HepG2 (cell line): ENCODE data around the gene SEPHS2. TPM values are rescaled to one million over a fixed set of nuclear protein-coding genes. Genes with fewer than 3 reads are reported as not detected.

ENCODE experiments used
- ATAC-seq: fragments of 200-7000 bp; cut with Tn5 transposase; 3 replicates; pipeline ENCODE4 v1.9.1; 2020; ENCODE audit warnings: mild to moderate bottlenecking, moderate library complexity
- BruUV-seq: library from RNA; stranded (reverse); fragments of 400-500 nt; replicated peaks from 2 replicates; lab custom pipeline; 2021; lab: Mats Ljungman, UMichigan
- CTCF ChIA-PET: fragments of 300-600 bp; formaldehyde crosslinking; extraction: SDS; loops from one replicate; lab custom pipeline; 2021; ENCODE audit warnings: low total read pairs, inconsistent platforms, low intra/inter-chr PET ratio; lab: Yijun Ruan, JAX
- POLR2A ChIA-PET: fragments of 350-600 bp; sonication (Branson Sonifier 250); formaldehyde crosslinking; loops from one replicate; lab custom pipeline; 2020; ENCODE audit warnings: antibody characterized with exemption, inconsistent platforms; lab: Yijun Ruan, JAX
- DNase-seq: peaks from one replicate; pipeline ENCODE4 v3.0.0-alpha.2; 2015; ENCODE audit warnings: low spot score
- FAIRE-seq: peaks from 3 replicates; lab custom pipeline; 2011; peaks lifted over from hg19 to GRCh38; lab: Jason Lieb, UNC
- H2AFZ ChIP-seq: one replicate; pipeline ENCODE4 v1.6.1; 2011; ENCODE audit warnings: low read length, inconsistent platforms
- H3K27ac ChIP-seq: fragments of 300-600 bp; 3 replicates; pipeline ENCODE4 v1.8.0; 2011; ENCODE audit warnings: mixed run types, mild to moderate bottlenecking, mixed read lengths, low read length, inconsistent platforms; ENCODE audit not compliant: insufficient read depth; ENCODE audit errors: extremely low read length
- H3K27me3 ChIP-seq, 2 experiments: fragments of 200-600 bp in 1 of 2; 2 replicates in 1 of 2; 3 replicates in 1 of 2; pipeline versions ENCODE4 v1.6.0 to v1.8.0; 2011; ENCODE audit warnings: low read length in 2 of 2, mild to moderate bottlenecking in 2 of 2, moderate library complexity in 2 of 2, inconsistent platforms in 1 of 2; ENCODE audit not compliant: insufficient read depth in 2 of 2, control insufficient read depth in 1 of 2
- H3K36me3 ChIP-seq, 2 experiments: fragments of 200-600 bp in 1 of 2; replicated peaks in 1 of 2; 2 replicates in 1 of 2; 3 replicates in 1 of 2; pipeline versions ENCODE4 v1.5.1 to v1.8.0; 2011; ENCODE audit warnings: low read length in 2 of 2, inconsistent platforms in 1 of 2; ENCODE audit not compliant: insufficient read depth in 2 of 2, control insufficient read depth in 1 of 2
- H3K4me1 ChIP-seq: 2 replicates; pipeline ENCODE4 v1.5.1; 2012; ENCODE audit warnings: low read length, inconsistent platforms; ENCODE audit not compliant: insufficient read depth
- H3K4me2 ChIP-seq: 2 replicates; pipeline ENCODE4 v1.6.0; 2011; ENCODE audit warnings: low read depth, low read length, inconsistent platforms
- H3K4me3 ChIP-seq, 3 experiments: fragments of 200-600 bp in 1 of 3; sonication (generic), shearing (Covaris generic) in 1 of 3; replicated peaks in 1 of 3; 2 replicates each; pipeline ENCODE4 v1.5.1; 2011 to 2016; ENCODE audit warnings: low read length in 3 of 3, inconsistent platforms in 2 of 3, low read depth in 2 of 3, mild to moderate bottlenecking in 2 of 3, control low read depth in 1 of 3, mixed read lengths in 1 of 3; ENCODE audit not compliant: insufficient read depth in 1 of 3
- H3K79me2 ChIP-seq: one replicate; pipeline ENCODE4 v1.6.1; 2011; ENCODE audit warnings: low read length, inconsistent platforms; ENCODE audit not compliant: insufficient read depth
- H3K9ac ChIP-seq: 2 replicates; pipeline ENCODE4 v1.6.0; 2011; ENCODE audit warnings: mild to moderate bottlenecking, low read depth, low read length, inconsistent platforms; ENCODE audit not compliant: insufficient read depth
- H3K9me3 ChIP-seq: 2 replicates; pipeline ENCODE4 v1.5.1; 2012; ENCODE audit warnings: mild to moderate bottlenecking, low read length
- H4K20me1 ChIP-seq: 2 replicates; pipeline ENCODE4 v1.6.0; 2011; ENCODE audit warnings: inconsistent platforms, mild to moderate bottlenecking, low read length, moderate library complexity; ENCODE audit not compliant: insufficient read depth
- EED ChIP-seq: sonication (generic); formaldehyde crosslinking; IDR thresholded peaks from 2 replicates; pipeline ENCODE4 v1.5.0; 2020; ENCODE audit warnings: mild to moderate bottlenecking, missing genetic modification reagents
- GMEB1 ChIP-seq: sonication (generic); formaldehyde crosslinking; IDR thresholded peaks from 2 replicates; pipeline ENCODE4 v1.5.1; 2020; ENCODE audit warnings: missing genetic modification reagents, mild to moderate bottlenecking, borderline replicate concordance
- HMG20A ChIP-seq: IDR thresholded peaks from 2 replicates; pipeline ENCODE4 v1.6.1; 2016; ENCODE audit warnings: borderline replicate concordance
- NFE2 ChIP-seq: sonication (generic); formaldehyde crosslinking; IDR thresholded peaks from 2 replicates; pipeline ENCODE4 v1.4.0; 2020; ENCODE audit warnings: missing genetic modification reagents
- NPAS2 ChIP-seq: sonication (generic); formaldehyde crosslinking; IDR thresholded peaks from 2 replicates; pipeline ENCODE4 v1.8.0; 2022; ENCODE audit warnings: mild to moderate bottlenecking, missing genetic modification reagents, borderline replicate concordance
- POLR2AphosphoS2 ChIP-seq: IDR thresholded peaks from 2 replicates; pipeline ENCODE4 v1.6.1; 2011; ENCODE audit warnings: low read depth, low read length, improper control_type of control experiment
- PRDM4 ChIP-seq: sonication (generic); formaldehyde crosslinking; IDR thresholded peaks from 2 replicates; pipeline ENCODE4 v1.9.0; 2021; ENCODE audit warnings: missing genetic modification reagents, borderline replicate concordance
- YEATS2 ChIP-seq: sonication (generic); formaldehyde crosslinking; IDR thresholded peaks from 2 replicates; pipeline ENCODE4 v1.4.0; 2020; ENCODE audit warnings: missing genetic modification reagents, borderline replicate concordance
- ZFYVE20 ChIP-seq: sonication (generic); formaldehyde crosslinking; IDR thresholded peaks from 2 replicates; pipeline ENCODE4 v1.8.0; 2023; ENCODE audit warnings: low read depth, mild to moderate bottlenecking, moderate library complexity, missing genetic modification reagents, borderline replicate concordance
- ZNF124 ChIP-seq: sonication (generic); formaldehyde crosslinking; IDR thresholded peaks from 2 replicates; pipeline ENCODE4 v1.4.0; 2020; ENCODE audit warnings: missing genetic modification reagents
- ZNF282 ChIP-seq: fragments of 450-650 bp; IDR thresholded peaks from 2 replicates; pipeline ENCODE4 v1.6.1; 2018; ENCODE audit not compliant: partially characterized antibody
- ZNF468 ChIP-seq: sonication (generic); formaldehyde crosslinking; IDR thresholded peaks from 2 replicates; pipeline ENCODE4 v1.8.0; 2022; ENCODE audit warnings: mild to moderate bottlenecking, moderate library complexity, missing genetic modification reagents
- ZNF510 ChIP-seq: sonication (generic); formaldehyde crosslinking; IDR thresholded peaks from 2 replicates; pipeline ENCODE4 v1.4.0; 2020; ENCODE audit warnings: low read depth, mild to moderate bottlenecking, missing genetic modification reagents
- ZNF550 ChIP-seq: sonication (generic); formaldehyde crosslinking; IDR thresholded peaks from 2 replicates; pipeline ENCODE4 v1.4.0; 2020; ENCODE audit warnings: mild to moderate bottlenecking, missing genetic modification reagents, borderline replicate concordance
- ZNF605 ChIP-seq: sonication (generic); formaldehyde crosslinking; IDR thresholded peaks from 2 replicates; pipeline ENCODE4 v1.8.0; 2022; ENCODE audit warnings: mild to moderate bottlenecking, missing genetic modification reagents
- ZSCAN31 ChIP-seq: sonication (generic); formaldehyde crosslinking; IDR thresholded peaks from 2 replicates; pipeline ENCODE4 v1.5.0; 2020; ENCODE audit warnings: low read depth, mild to moderate bottlenecking, missing genetic modification reagents
- WGBS: methylation state at CpG from one replicate; pipeline ENCODE4 v1.1.6; 2017; ENCODE audit warnings: low lambda C conversion rate; 5-methylcytosine and 5-hydroxymethylcytosine counted together
- in situ Hi-C: cut with HindIII; loops from 2 replicates; pipeline ENCODE4 v1.10.0; 2017; ENCODE audit warnings: low pct_unique_long_range_greater_than_20kb; ENCODE audit not compliant: extremely low pct_ligation_motif_present
- intact Hi-C: fragments of 100-400 bp; cut with micrococcal nuclease; formaldehyde crosslinking; loops from one replicate; pipeline ENCODE4 v1.10.0; 2022; ENCODE audit not compliant: unreplicated experiment
- polyA plus RNA-seq, 8 experiments: library from polyadenylated mRNA; depleted of rRNA in 3 of 8; stranded (reverse) in 7 of 8; unstranded in 1 of 8; fragments of >200 nt; fragmentation: Illumina TruSeq in 4 of 8; extraction: Trizol in 4 of 8; gene quantifications; 2 replicates each; pipeline versions ENCODE4 v1.2.1 to v1.2.3, GENCODE V29; 2011 to 2016; ENCODE audit warnings: low read depth in 4 of 8, missing spikeins in 1 of 8, mixed read lengths in 1 of 8; ENCODE audit not compliant: insufficient read depth in 1 of 8
- total RNA-seq, 5 experiments: library from RNA; depleted of rRNA; stranded (reverse); fragments of >200 nt; fragmentation: Illumina TruSeq; extraction: Trizol; gene quantifications; 2 replicates each; pipeline ENCODE4 v1.2.3, GENCODE V29; 2016; ENCODE audit warnings: low read depth in 1 of 5
- TF ChIP-seq, protein P1 (sequence below): sonication (generic); formaldehyde crosslinking; IDR thresholded peaks from 2 replicates; pipeline ENCODE4 v1.4.0; 2020; ENCODE audit warnings: missing genetic modification reagents, mild to moderate bottlenecking, borderline replicate concordance

Gene SEPHS2
- total and polyA plus RNA-seq, 2 of the 13 experiments (the other 11 are each of a cell fraction or from before 2014, with no cell fraction given), result 20.7 to 127 TPM

- intact Hi-C loops (loop anchor here (2.0 kb wide), 1 partner anchor 56 kb away; no protein-coding TSS in a partner anchor), in situ Hi-C loops (loop anchor here (10.0 kb wide), 1 partner anchor 170 kb away; no protein-coding TSS in a partner anchor)
- DNase-seq (no peak), ATAC-seq (no peak), FAIRE-seq (no peak)
- POLR2A ChIA-PET, result interaction anchor here (0.6 to 0.7 kb wide), 2 partner anchors 12 to 66 kb away, joined by 3 read pairs; no protein-coding TSS in a partner anchor
- H3K4me2 ChIP-seq, result no peak overlapping the region
- H3K4me3 ChIP-seq, result no peak overlapping the region
- H3K36me3 ChIP-seq, result no peaks in the 10 kb centered on the region
- H2AFZ ChIP-seq, result no peak overlapping the region
- no peaks in the 10 kb centered on the region for H4K20me1 ChIP-seq
- H3K79me2 ChIP-seq, result peaks cover under 1% of the 10 kb centered on the region
- peaks cover 54% of the 10 kb centered on the region for H3K4me1 ChIP-seq
- BruUV-seq, result no TSS peak
- 61% methylated on average over 4 of the region's 4 CpGs for WGBS
- no peak overlapping the region for H3K9ac ChIP-seq
- TF ChIP-seq GMEB1 (CRISPR knock-in tag) (no peak), HMG20A (CRISPR knock-in tag) (no peak), ZNF468 (no peak), YEATS2 (CRISPR knock-in tag) (no peak), EED (CRISPR knock-in tag) (no peak), ZNF510 (no peak), ZFYVE20 (CRISPR knock-in tag) (no peak), PRDM4 (CRISPR knock-in tag) (no peak), ZNF605 (CRISPR knock-in tag) (no peak), NPAS2 (no peak), POLR2AphosphoS2 (no peak), ZNF124 (CRISPR knock-in tag) (no peak), NFE2 (CRISPR knock-in tag) (no peak), ZNF282 (no peak), ZSCAN31 (no peak), ZNF550 (no peak)
- TF ChIP-seq, protein P1, sequence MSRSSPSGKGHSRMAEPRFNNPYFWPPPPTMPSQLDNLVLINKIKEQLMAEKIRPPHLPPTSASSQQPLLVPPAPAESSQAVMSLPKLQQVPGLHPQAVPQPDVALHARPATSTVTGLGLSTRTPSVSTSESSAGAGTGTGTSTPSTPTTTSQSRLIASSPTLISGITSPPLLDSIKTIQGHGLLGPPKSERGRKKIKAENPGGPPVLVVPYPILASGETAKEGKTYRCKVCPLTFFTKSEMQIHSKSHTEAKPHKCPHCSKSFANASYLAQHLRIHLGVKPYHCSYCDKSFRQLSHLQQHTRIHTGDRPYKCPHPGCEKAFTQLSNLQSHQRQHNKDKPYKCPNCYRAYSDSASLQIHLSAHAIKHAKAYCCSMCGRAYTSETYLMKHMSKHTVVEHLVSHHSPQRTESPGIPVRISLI, result no peak
- CTCF ChIA-PET, result no interaction called here
- peaks cover 0 to 5% of the 10 kb centered on the region in 2 experiments; a peak in 2 of 5 replicates for H3K27me3 ChIP-seq
- H3K9me3 ChIP-seq, result no peaks in the 10 kb centered on the region
- H3K27ac ChIP-seq, result no peak overlapping the region
These were observed 10.8 kb downstream of the SEPHS2 start for GRCh38 chr16:30434852-30435251.
